WTC11 (cell line): ENCODE measurements around the gene PKIB. TPM values are rescaled to one million over a fixed set of nuclear protein-coding genes. Genes with fewer than 3 reads are reported as not detected.

Source experiments
- ATAC-seq: fragments of 200-7000 bp; cut with Tn5 transposase; 2 replicates; pipeline ENCODE4 v1.10.0; 2021; ENCODE audit warnings: mild to moderate bottlenecking, moderate library complexity
- CTCF ChIA-PET: fragments of 300-600 bp; sonication (Branson Sonifier 250); formaldehyde crosslinking; loops from one replicate; lab custom pipeline; 2021; ENCODE audit warnings: antibody characterized with exemption; lab: Charles Lee
- POLR2A ChIA-PET: fragments of 350-600 bp; sonication (Branson Sonifier 250); formaldehyde crosslinking; loops from one replicate; lab custom pipeline; 2021; ENCODE audit warnings: antibody characterized with exemption; lab: Charles Lee
- DNase-seq: peaks from one replicate; pipeline ENCODE4 v3.0.0; 2021; ENCODE audit warnings: low spot score
- H3K27ac Mint-ChIP-seq: 2 replicates; pipeline ENCODE4 v1.8.0; 2021; ENCODE audit warnings: mixed read lengths
- H3K27me3 Mint-ChIP-seq: 2 replicates; pipeline ENCODE4 v1.8.0; 2021; ENCODE audit warnings: low read depth, mild to moderate bottlenecking, moderate library complexity, mixed read lengths
- H3K36me3 Mint-ChIP-seq: 2 replicates; pipeline ENCODE4 v1.8.0; 2021; ENCODE audit warnings: mixed read lengths
- H3K4me1 Mint-ChIP-seq: 2 replicates; pipeline ENCODE4 v1.8.0; 2022; ENCODE audit warnings: mixed read lengths
- H3K4me3 Mint-ChIP-seq: 2 replicates; pipeline ENCODE4 v1.8.0; 2021; ENCODE audit warnings: mild to moderate bottlenecking, moderate library complexity, mixed read lengths
- H3K9me3 Mint-ChIP-seq: 2 replicates; pipeline ENCODE4 v1.8.0; 2021; ENCODE audit warnings: mixed read lengths
- ATF1 ChIP-seq: sonication (generic); formaldehyde crosslinking; IDR thresholded peaks from 2 replicates; pipeline ENCODE4 v1.8.1; 2023; ENCODE audit warnings: mild to moderate bottlenecking, moderate library complexity, missing genetic modification reagents
- ATF2 ChIP-seq: sonication (generic); formaldehyde crosslinking; IDR thresholded peaks from 2 replicates; pipeline ENCODE4 v1.8.1; 2022; ENCODE audit warnings: low read depth, missing genetic modification reagents, borderline replicate concordance
- E2F4 ChIP-seq: sonication (generic); formaldehyde crosslinking; IDR thresholded peaks from 2 replicates; pipeline ENCODE4 v1.8.1; 2022; ENCODE audit warnings: low read depth, mild to moderate bottlenecking, moderate library complexity, missing genetic modification reagents, borderline replicate concordance
- ESRRA ChIP-seq: sonication (generic); formaldehyde crosslinking; IDR thresholded peaks from 2 replicates; pipeline ENCODE4 v1.8.1; 2022; ENCODE audit warnings: mild to moderate bottlenecking, missing genetic modification reagents, borderline replicate concordance
- FOXP1 ChIP-seq: sonication (generic); formaldehyde crosslinking; IDR thresholded peaks from 2 replicates; pipeline ENCODE4 v1.8.0; 2022; ENCODE audit warnings: missing genetic modification reagents, mild to moderate bottlenecking, moderate library complexity, borderline replicate concordance
- FOXP4 ChIP-seq: sonication (generic); formaldehyde crosslinking; IDR thresholded peaks from 2 replicates; pipeline ENCODE4 v1.8.0; 2022; ENCODE audit warnings: mild to moderate bottlenecking, missing genetic modification reagents
- MXD4 ChIP-seq: fragments of 250-450 bp; sonication (Bioruptor Pico); IDR thresholded peaks from 2 replicates; pipeline ENCODE4 v1.8.0; 2021; ENCODE audit warnings: mild to moderate bottlenecking, moderate library complexity, borderline replicate concordance
- NFATC4 ChIP-seq: fragments of 250-450 bp; sonication (Bioruptor Pico); IDR thresholded peaks from 2 replicates; pipeline ENCODE4 v1.9.0; 2021; ENCODE audit warnings: mild to moderate bottlenecking
- NR1H2 ChIP-seq: sonication (generic); formaldehyde crosslinking; IDR thresholded peaks from 2 replicates; pipeline ENCODE4 v1.9.0; 2021; ENCODE audit warnings: mild to moderate bottlenecking, moderate library complexity, missing genetic modification reagents
- SMAD3 ChIP-seq: sonication (generic); formaldehyde crosslinking; IDR thresholded peaks from 2 replicates; pipeline ENCODE4 v1.8.0; 2022; ENCODE audit warnings: missing genetic modification reagents, mild to moderate bottlenecking, borderline replicate concordance
- USF2 ChIP-seq: sonication (generic); formaldehyde crosslinking; IDR thresholded peaks from 2 replicates; pipeline ENCODE4 v1.8.1; 2023; ENCODE audit warnings: mild to moderate bottlenecking, missing genetic modification reagents, moderate library complexity
- ZBTB21 ChIP-seq: sonication (generic); formaldehyde crosslinking; IDR thresholded peaks from 2 replicates; pipeline ENCODE4 v1.8.1; 2023; ENCODE audit warnings: mild to moderate bottlenecking, missing genetic modification reagents, borderline replicate concordance
- ZNF121 ChIP-seq: sonication (generic); formaldehyde crosslinking; IDR thresholded peaks from 2 replicates; pipeline ENCODE4 v1.8.0; 2023; ENCODE audit warnings: missing genetic modification reagents
- ZNF263 ChIP-seq: sonication (generic); formaldehyde crosslinking; IDR thresholded peaks from 2 replicates; pipeline ENCODE4 v1.8.1; 2022; ENCODE audit warnings: low read depth, mild to moderate bottlenecking, moderate library complexity, missing genetic modification reagents
- ZNF396 ChIP-seq: fragments of 250-450 bp; sonication (Bioruptor Pico); IDR thresholded peaks from 2 replicates; pipeline ENCODE4 v1.8.0; 2021; ENCODE audit warnings: mild to moderate bottlenecking, moderate library complexity, borderline replicate concordance
- ZNF425 ChIP-seq: fragments of 250-450 bp; sonication (Bioruptor Pico); conservative IDR thresholded peaks from 2 replicates; pipeline ENCODE4 v1.9.0; 2021; ENCODE audit warnings: mild to moderate bottlenecking
- ZNF671 ChIP-seq: fragments of 250-450 bp; sonication (Bioruptor Pico); IDR thresholded peaks from 2 replicates; pipeline ENCODE4 v1.8.0; 2021; ENCODE audit warnings: mild to moderate bottlenecking
- ZSCAN18 ChIP-seq: fragments of 250-450 bp; sonication (Bioruptor Pico); IDR thresholded peaks from 2 replicates; pipeline ENCODE4 v2.1.2; 2022; ENCODE audit warnings: mild to moderate bottlenecking, moderate library complexity
- total RNA-seq: library from RNA; stranded (reverse); gene quantifications from 3 replicates; pipeline ENCODE4 v1.2.3, GENCODE V29; 2021
- TF ChIP-seq, protein P1 (sequence below): fragments of 250-450 bp; sonication (Bioruptor Pico); IDR thresholded peaks from 2 replicates; pipeline ENCODE4 v1.9.0; 2021; ENCODE audit warnings: mild to moderate bottlenecking, borderline replicate concordance
- TF ChIP-seq, protein P2 (sequence below): fragments of 250-450 bp; sonication (Bioruptor Pico); IDR thresholded peaks from 2 replicates; pipeline ENCODE4 v1.9.0; 2021; ENCODE audit warnings: mild to moderate bottlenecking

Gene PKIB
- total RNA-seq, 1 experiment from 2014 or later: 26.4 TPM

GRCh38 chr6:122624853-122625252 lies 14.6 kb downstream of the PKIB start (continued):
- no peak for TF ChIP-seq ATF2 (CRISPR knock-in tag)
- TF ChIP-seq ZBTB21 (CRISPR knock-in tag): no peak
- TF ChIP-seq FOXP4 (CRISPR knock-in tag): no peak
- no peak for TF ChIP-seq SMAD3
- TF ChIP-seq NR1H2: no peak
- TF ChIP-seq MXD4 (CRISPR knock-in tag): no peak
- no peak for TF ChIP-seq NFATC4 (CRISPR knock-in tag)
- no peak for TF ChIP-seq ESRRA (CRISPR knock-in tag)
- no peak for TF ChIP-seq E2F4 (CRISPR knock-in tag)
- no peak for TF ChIP-seq ZNF121 (CRISPR knock-in tag)

DNA sequence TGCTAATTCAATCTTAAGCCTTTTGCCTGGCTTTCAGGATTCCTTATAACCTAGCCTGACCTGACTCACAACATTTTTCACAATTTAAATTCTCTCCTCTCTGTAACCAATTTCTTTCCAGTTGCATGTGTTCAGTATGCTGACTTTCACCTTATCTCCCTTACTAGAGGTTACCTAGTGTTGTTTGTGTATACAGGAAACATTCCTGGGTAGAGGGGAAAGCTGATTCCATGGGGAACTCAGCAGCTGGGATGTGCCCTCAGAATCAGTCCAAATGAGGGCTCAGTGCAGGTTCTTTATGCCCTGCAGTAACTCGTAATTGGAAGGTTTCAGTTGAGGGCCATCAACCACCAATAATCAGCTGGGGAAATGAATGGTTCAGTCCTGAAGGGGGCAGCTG lies 18.5 kb downstream of the PKIB start:
- Mint-ChIP-seq H3K27me3 (no peaks in the 10 kb centered on the region), H3K27ac (no peak overlapping the region)
- CTCF ChIA-PET: interaction anchor here (1.8 kb wide), 1 partner anchor 18 kb away, joined by 6 read pairs; the partner anchor contains the start of gene PKIB

More for the DNA sequence above, 18.5 kb downstream of the PKIB start:
- POLR2A ChIA-PET: no interaction called here
- no peaks in the 10 kb centered on the region for H3K36me3 Mint-ChIP-seq
- DNase-seq (no peak), ATAC-seq (peak; percentile 43; the same call in 1 of the 2 replicates)
- H3K9me3 Mint-ChIP-seq: no peaks in the 10 kb centered on the region
- H3K4me3 Mint-ChIP-seq: no peak overlapping the region
- no peaks in the 10 kb centered on the region for H3K4me1 Mint-ChIP-seq
- TF ChIP-seq ZSCAN18 (CRISPR knock-in tag): no peak
- TF ChIP-seq FOXP1 (CRISPR knock-in tag): no peak
- no peak for TF ChIP-seq ZNF396 (CRISPR knock-in tag)
- TF ChIP-seq ATF1 (CRISPR knock-in tag): no peak
- no peak for TF ChIP-seq SMAD3
- TF ChIP-seq, protein P1, sequence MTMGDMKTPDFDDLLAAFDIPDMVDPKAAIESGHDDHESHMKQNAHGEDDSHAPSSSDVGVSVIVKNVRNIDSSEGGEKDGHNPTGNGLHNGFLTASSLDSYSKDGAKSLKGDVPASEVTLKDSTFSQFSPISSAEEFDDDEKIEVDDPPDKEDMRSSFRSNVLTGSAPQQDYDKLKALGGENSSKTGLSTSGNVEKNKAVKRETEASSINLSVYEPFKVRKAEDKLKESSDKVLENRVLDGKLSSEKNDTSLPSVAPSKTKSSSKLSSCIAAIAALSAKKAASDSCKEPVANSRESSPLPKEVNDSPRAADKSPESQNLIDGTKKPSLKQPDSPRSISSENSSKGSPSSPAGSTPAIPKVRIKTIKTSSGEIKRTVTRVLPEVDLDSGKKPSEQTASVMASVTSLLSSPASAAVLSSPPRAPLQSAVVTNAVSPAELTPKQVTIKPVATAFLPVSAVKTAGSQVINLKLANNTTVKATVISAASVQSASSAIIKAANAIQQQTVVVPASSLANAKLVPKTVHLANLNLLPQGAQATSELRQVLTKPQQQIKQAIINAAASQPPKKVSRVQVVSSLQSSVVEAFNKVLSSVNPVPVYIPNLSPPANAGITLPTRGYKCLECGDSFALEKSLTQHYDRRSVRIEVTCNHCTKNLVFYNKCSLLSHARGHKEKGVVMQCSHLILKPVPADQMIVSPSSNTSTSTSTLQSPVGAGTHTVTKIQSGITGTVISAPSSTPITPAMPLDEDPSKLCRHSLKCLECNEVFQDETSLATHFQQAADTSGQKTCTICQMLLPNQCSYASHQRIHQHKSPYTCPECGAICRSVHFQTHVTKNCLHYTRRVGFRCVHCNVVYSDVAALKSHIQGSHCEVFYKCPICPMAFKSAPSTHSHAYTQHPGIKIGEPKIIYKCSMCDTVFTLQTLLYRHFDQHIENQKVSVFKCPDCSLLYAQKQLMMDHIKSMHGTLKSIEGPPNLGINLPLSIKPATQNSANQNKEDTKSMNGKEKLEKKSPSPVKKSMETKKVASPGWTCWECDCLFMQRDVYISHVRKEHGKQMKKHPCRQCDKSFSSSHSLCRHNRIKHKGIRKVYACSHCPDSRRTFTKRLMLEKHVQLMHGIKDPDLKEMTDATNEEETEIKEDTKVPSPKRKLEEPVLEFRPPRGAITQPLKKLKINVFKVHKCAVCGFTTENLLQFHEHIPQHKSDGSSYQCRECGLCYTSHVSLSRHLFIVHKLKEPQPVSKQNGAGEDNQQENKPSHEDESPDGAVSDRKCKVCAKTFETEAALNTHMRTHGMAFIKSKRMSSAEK (CRISPR knock-in tag): no peak
- no peak for TF ChIP-seq ZNF263 (CRISPR knock-in tag)
- TF ChIP-seq USF2 (CRISPR knock-in tag): no peak
- no peak for TF ChIP-seq ZNF671 (CRISPR knock-in tag)
- no peak for TF ChIP-seq ATF2 (CRISPR knock-in tag)
- TF ChIP-seq, protein P2, sequence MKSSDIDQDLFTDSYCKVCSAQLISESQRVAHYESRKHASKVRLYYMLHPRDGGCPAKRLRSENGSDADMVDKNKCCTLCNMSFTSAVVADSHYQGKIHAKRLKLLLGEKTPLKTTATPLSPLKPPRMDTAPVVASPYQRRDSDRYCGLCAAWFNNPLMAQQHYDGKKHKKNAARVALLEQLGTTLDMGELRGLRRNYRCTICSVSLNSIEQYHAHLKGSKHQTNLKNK: no peak
- no peak for TF ChIP-seq NFATC4 (CRISPR knock-in tag)
- no peak for TF ChIP-seq ZNF425
